Coronary artery (tissue), 2 donors: Measurements from ENCODE around the gene CIAO1.
A peak's percentile ranks its signal among the peaks of the same experiment; 100 is the strongest.

Experiments
- DNase-seq: peaks from one replicate; pipeline ENCODE4 v3.0.0-alpha.2; 2017; ENCODE audit warnings: low spot score
- H3K27ac ChIP-seq, 2 donors: fragments of 200-600 bp; sonication (generic); one replicate each; pipeline ENCODE4 v1.5.1; 2016 to 2019
- H3K4me3 ChIP-seq: fragments of 200-600 bp; sonication (generic); 2 replicates; pipeline ENCODE4 v1.5.1; 2016; ENCODE audit warnings: mild to moderate bottlenecking, moderate library complexity
- TF ChIP-seq, protein P1 (sequence below): fragments of 200-600 bp; sonication (generic); IDR thresholded peaks from one replicate; pipeline ENCODE4 v1.5.1; 2019; ENCODE audit warnings: antibody characterized with exemption

The CIAO1 gene

DNA sequence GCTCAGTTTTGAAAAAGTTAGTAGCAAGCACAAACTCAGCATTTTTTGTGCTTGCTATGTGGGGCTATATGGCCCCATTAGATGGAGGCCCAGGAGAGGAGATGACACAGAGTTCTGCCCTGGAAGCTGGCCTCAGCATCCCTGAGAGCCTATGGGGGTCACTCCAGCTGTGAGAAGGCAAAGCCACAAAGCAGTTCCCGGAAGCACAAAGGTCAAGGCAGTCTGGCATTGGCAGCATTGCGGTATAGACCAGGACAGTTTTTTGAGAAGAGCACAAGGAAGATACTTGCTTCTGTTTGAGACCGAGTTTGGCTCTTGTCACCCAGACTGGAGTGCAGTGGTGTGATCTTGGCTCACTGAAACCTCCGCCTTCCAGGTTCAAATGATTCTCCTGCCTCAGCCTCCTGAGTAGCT, 51.6 kb downstream of the CIAO1 start:
- H3K4me3 ChIP-seq = no peak overlapping the region
- no peak for DNase-seq
- TF ChIP-seq, protein P1, sequence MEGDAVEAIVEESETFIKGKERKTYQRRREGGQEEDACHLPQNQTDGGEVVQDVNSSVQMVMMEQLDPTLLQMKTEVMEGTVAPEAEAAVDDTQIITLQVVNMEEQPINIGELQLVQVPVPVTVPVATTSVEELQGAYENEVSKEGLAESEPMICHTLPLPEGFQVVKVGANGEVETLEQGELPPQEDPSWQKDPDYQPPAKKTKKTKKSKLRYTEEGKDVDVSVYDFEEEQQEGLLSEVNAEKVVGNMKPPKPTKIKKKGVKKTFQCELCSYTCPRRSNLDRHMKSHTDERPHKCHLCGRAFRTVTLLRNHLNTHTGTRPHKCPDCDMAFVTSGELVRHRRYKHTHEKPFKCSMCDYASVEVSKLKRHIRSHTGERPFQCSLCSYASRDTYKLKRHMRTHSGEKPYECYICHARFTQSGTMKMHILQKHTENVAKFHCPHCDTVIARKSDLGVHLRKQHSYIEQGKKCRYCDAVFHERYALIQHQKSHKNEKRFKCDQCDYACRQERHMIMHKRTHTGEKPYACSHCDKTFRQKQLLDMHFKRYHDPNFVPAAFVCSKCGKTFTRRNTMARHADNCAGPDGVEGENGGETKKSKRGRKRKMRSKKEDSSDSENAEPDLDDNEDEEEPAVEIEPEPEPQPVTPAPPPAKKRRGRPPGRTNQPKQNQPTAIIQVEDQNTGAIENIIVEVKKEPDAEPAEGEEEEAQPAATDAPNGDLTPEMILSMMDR = no peak
- no peak overlapping the region for H3K27ac ChIP-seq

DNA sequence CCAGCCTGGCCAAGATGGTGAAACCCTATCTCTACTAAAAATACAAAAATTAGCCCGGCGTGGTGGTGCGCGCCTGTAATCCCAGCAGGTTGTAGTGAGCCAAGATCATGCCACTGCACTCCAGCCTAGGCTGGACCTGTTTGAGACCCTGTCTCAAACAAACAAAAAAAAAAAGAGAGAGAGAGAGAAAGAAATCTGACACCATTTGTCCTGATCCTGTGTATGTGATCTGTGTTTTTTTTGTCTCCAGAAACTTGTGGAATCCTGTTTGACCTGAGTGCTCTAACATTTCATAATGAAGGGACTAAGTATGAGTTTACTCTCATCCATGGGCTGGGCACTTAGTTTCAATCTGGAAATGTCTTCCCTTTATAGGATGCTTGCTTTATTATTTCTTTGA, 52.7 kb downstream of the CIAO1 start:
- no peak for DNase-seq
- no peak overlapping the region for H3K4me3 ChIP-seq
- no peak overlapping the region for H3K27ac ChIP-seq
- TF ChIP-seq, protein P1 = no peak

DNA sequence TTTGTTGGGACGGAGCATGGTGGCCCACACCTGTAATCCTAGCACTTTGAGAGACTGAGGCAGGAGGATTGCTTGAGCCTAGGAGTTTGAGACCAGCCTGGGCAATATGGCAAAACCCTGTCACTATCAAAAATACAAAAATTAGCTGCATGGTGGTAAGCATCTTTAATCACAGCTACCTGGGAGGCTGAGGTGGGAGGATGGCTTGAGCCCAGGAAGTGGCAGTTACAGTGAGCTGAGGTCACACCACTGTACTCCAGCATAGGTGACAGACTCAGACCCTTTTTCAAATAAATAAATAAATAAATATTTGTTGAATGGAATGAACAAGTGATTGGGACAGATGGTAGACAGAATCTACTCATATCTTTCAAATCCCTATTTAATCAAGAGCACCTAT, 53.4 kb downstream of the CIAO1 start:
- Histone ChIP-seq H3K4me3 (no peak overlapping the region), H3K27ac (no peak overlapping the region)
- no peak for DNase-seq
- TF ChIP-seq, protein P1 = no peak

DNA sequence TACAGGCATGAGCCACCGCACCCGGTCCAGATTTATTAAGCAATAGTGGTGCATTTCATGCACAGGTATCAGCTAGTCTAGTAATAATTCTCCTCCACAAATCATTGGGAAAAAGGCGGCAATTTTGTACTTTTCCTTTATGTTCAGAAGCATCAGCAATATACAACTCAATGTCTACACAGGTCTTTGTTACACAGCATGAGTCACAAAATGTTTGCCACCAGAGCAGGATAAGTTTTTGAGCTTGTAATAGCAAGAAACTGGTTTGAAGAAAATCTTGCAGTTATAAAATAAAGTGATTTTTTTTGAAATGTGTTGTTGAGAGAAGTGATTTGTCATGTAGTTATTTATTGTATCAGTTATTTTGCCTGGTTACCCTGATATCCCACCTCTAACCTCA, 54.3 kb downstream of the CIAO1 start:
- no peak overlapping the region for H3K4me3 ChIP-seq
- TF ChIP-seq, protein P1 = no peak
- no peak overlapping the region for H3K27ac ChIP-seq
- DNase-seq = no peak

DNA sequence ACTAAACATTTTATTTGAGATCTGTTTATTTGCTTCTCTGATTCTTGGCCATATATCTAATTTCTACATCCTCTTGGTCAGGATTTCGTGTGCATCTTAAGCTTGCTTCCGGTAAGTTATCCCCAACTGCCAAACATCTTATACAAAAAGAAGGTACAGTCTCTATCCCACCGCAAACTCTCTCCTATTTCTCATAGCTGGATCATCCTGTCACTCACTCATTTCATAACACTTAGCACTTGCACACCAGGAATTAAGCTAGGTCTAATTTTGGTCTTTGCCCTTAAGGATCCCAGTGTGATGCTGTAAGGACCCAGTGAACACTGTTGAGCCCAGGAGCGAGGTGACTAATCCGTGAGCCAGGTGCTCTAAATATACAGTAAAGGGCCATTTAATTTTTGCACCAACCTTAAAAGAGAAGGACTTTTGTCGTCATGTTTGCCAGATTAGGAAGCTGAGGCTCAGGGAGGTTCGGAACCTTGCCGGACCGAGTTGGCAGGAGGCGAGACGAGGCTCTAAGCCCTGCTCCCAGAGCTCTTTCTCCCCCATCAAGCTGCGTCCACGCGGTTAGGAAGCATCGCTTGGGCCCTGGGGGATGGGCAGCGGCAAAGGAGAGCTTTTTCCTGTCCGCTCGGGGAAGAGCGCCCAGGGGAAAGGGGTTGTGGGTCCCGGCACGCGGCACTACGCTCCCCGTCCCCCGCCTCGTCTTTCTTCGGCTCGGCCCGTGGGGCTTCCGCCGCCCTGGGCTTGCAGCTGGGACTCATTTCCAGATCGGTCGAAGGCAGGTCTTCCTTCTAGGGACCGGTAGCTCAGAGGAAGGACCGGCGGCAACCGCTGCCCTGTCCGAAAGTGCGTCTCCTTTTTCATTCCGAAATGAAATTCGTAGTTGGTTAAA, 55.0 kb downstream of the CIAO1 start:
- H3K4me3 ChIP-seq = peak overlapping the region; percentile 71
- TF ChIP-seq, protein P1 = no peak
- DNase-seq = no peak
- H3K27ac ChIP-seq = peak overlapping the region in 1 of 2 donors; percentile 15
